ENCODE results near the gene GRIA4. TPM values are rescaled to one million over a fixed set of nuclear protein-coding genes. Genes with fewer than 3 reads are reported as not detected.

The GRIA4 gene
- total RNA-seq, 1 donor from 2014 or later: not detected

- H3K27me3 ChIP-seq (ENCODE audit: low read depth): no peaks in the 10 kb centered on the region
- H3K4me1 ChIP-seq: no peaks in the 10 kb centered on the region
- no peak for TF ChIP-seq CTCF (IDR thresholded peaks at IDR 0.05; ENCODE audit: borderline replicate concordance)
- no peak overlapping the region for H3K4me3 ChIP-seq
- H3K9me3 ChIP-seq (replicated peaks): no peaks in the 10 kb centered on the region
- H3K27ac ChIP-seq (replicated peaks): no peak overlapping the region
- no peak for DNase-seq
- intact Hi-C loops (cut with micrococcal nuclease): no loop called here
- H3K36me3 ChIP-seq: no peaks in the 10 kb centered on the region
These were observed 219.2 kb downstream of the GRIA4 start for GRCh38 chr11:105829084-105829483.

GRCh38 chr11:105834461-105834860, 224.6 kb downstream of the GRIA4 start:
- no peak for TF ChIP-seq CTCF (IDR thresholded peaks at IDR 0.05; ENCODE audit: borderline replicate concordance)
- Histone ChIP-seq H3K9me3 (replicated peaks) (no peaks in the 10 kb centered on the region), H3K4me3 (no peak overlapping the region), H3K36me3 (no peaks in the 10 kb centered on the region), H3K4me1 (no peaks in the 10 kb centered on the region), H3K27me3 (ENCODE audit: low read depth) (no peaks in the 10 kb centered on the region), H3K27ac (replicated peaks) (no peak overlapping the region)
- no peak for DNase-seq
- intact Hi-C loops (cut with micrococcal nuclease): no loop called here

DNA sequence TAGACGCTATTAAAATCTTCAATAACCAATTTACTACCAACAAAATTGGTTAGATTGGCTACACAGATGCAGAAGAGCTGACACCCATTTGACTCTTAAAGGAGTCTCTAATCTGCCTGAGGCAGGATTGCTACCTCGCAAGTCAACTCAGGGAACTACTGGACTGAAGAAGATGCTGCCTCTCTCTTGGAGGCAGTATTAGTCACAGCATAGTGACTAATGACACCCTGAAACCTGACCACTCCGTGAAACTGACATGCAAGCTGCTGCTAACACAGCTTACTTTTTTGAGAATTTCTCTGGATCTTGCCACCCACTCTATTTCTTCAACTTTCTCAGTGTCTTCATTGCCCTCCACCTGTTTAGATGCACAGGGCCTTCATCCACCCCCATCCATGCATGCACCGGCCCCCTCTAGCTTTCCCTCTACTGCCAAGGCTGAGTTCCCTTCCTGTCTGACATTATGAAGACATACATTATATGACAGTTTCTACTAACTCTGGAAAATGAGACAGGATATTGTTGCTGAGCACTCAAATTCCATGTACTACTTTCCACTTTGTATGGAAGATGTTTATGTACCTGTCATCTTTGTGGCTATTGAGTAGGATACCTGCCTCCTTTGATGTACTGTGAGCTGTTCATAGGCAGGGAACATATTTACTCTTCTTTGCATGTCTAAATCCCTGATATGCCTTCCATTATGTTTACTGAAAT, 229.0 kb downstream of the GRIA4 start:
- intact Hi-C loops (cut with micrococcal nuclease): no loop called here
- no peak for DNase-seq
- TF ChIP-seq CTCF (IDR thresholded peaks at IDR 0.05; ENCODE audit: borderline replicate concordance): no peak

GRCh38 chr11:105840391-105840790, 230.5 kb downstream of the GRIA4 start:
- Histone ChIP-seq H3K36me3 (no peaks in the 10 kb centered on the region), H3K27ac (replicated peaks) (no peak overlapping the region), H3K4me3 (no peak overlapping the region), H3K9me3 (replicated peaks) (no peaks in the 10 kb centered on the region), H3K4me1 (no peaks in the 10 kb centered on the region), H3K27me3 (ENCODE audit: low read depth) (no peaks in the 10 kb centered on the region)
- DNase-seq: no peak
- intact Hi-C loops (cut with micrococcal nuclease): no loop called here
- no peak for TF ChIP-seq CTCF (IDR thresholded peaks at IDR 0.05; ENCODE audit: borderline replicate concordance)

More for the DNA sequence above, 229.0 kb downstream of the GRIA4 start:
- no peak overlapping the region for H3K4me3 ChIP-seq
- no peaks in the 10 kb centered on the region for H3K36me3 ChIP-seq
- H3K9me3 ChIP-seq (replicated peaks): no peaks in the 10 kb centered on the region
- no peaks in the 10 kb centered on the region for H3K27me3 ChIP-seq (ENCODE audit: low read depth)
- no peak overlapping the region for H3K27ac ChIP-seq (replicated peaks)
- H3K4me1 ChIP-seq: no peaks in the 10 kb centered on the region

DNA sequence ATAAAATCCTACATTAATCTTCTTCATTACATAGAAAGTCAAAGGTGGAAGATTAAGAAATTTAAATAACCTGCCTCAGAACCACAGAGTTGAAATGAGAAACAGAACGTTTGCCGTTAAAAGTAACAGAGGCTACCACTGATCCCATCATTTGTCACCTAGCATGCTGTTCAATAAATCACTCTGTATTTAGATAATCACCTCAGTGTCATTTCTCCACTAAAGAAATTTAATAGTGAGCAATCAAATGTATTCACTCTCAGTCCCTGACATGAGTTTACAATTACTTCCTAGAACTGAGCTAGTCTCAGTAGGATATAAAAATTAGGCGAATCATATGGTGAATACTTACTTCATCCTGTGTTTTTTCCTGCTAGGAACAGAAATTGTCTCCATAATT, 242.5 kb downstream of the GRIA4 start:
- Histone ChIP-seq H3K27ac (replicated peaks) (no peak overlapping the region), H3K4me1 (no peaks in the 10 kb centered on the region), H3K27me3 (ENCODE audit: low read depth) (peaks cover 8% of the 10 kb centered on the region), H3K4me3 (no peak overlapping the region), H3K36me3 (no peaks in the 10 kb centered on the region), H3K9me3 (replicated peaks) (no peaks in the 10 kb centered on the region)
- intact Hi-C loops (cut with micrococcal nuclease): no loop called here
- no peak for TF ChIP-seq CTCF (IDR thresholded peaks at IDR 0.05; ENCODE audit: borderline replicate concordance)
- no peak for DNase-seq

Measured in left ventricle myocardium inferior (tissue), 1 donor.